ENCODE data around the gene ZBTB21. TPM values are rescaled to one million over a fixed set of nuclear protein-coding genes. Genes with fewer than 3 reads are reported as not detected.

Gene ZBTB21
- polyA plus RNA-seq, 1 of the 3 experiments (the other 2 are of a cell fraction) = 2.9 TPM

- TF ChIP-seq FOSL2 (IDR thresholded peaks at IDR 0.05; ENCODE audit: borderline replicate concordance, low read depth) (no peak), TEAD4 (IDR thresholded peaks at IDR 0.05; ENCODE audit: borderline replicate concordance, insufficient read depth) (no peak), GABPA (IDR thresholded peaks at IDR 0.05; ENCODE audit: low read depth) (no peak), IRF3 (IDR thresholded peaks at IDR 0.05; ENCODE audit: low read depth, low read length) (no peak)
These were observed 15.9 kb upstream of the ZBTB21 start (continued) for GRCh38 chr21:42026082-42026435.

GRCh38 chr21:42025376-42026081 lies 15.4 kb upstream of the ZBTB21 start:
- no peaks in the 10 kb centered on the region for H4K20me1 ChIP-seq (ENCODE audit: insufficient read depth)
- no peak overlapping the region for H2AFZ ChIP-seq (ENCODE audit: low read depth)
- ChIA-PET POLR2A (no interaction called here), CTCF (interaction anchor here (0.7 to 1.3 kb wide), 2 partner anchors 82 to 209 kb away, joined by 3 read pairs; no protein-coding TSS in a partner anchor)
- H3K36me3 ChIP-seq (replicated peaks in 1 of 2; ENCODE audit: control insufficient read depth in 1 of 2, insufficient read depth in 2 of 2, low read length in 1 of 2) = no peaks in the 10 kb centered on the region
- no peaks in the 10 kb centered on the region for H3F3A ChIP-seq (replicated peaks; ENCODE audit: insufficient read depth)
- no peaks in the 10 kb centered on the region for H3K79me2 ChIP-seq (ENCODE audit: insufficient read depth)
- no peak overlapping the region for H3K4me2 ChIP-seq
- no peak overlapping the region for H3K9ac ChIP-seq
- H3K4me3 ChIP-seq (ENCODE audit: low read depth in 2 of 2, low read length in 1 of 2) = no peak overlapping the region
- no peaks in the 10 kb centered on the region for H3K9me3 ChIP-seq
- H3K4me1 ChIP-seq (ENCODE audit: control insufficient read depth in 1 of 2, insufficient read depth in 2 of 2, low read depth in 1 of 2, low read length in 1 of 2) = no peaks in the 10 kb centered on the region; a peak in 1 of 4 replicates
- no peak for DNase-seq
- H3K9me2 ChIP-seq = no peaks in the 10 kb centered on the region
- no peak overlapping the region for H3K27ac ChIP-seq (ENCODE audit: low read depth in 2 of 2, low read length in 1 of 2)
- H3K27me3 ChIP-seq (ENCODE audit: insufficient read depth) = peaks cover 5% of the 10 kb centered on the region
- no peak for TF ChIP-seq PBX3 (IDR thresholded peaks at IDR 0.05)
- TF ChIP-seq ELF1 (IDR thresholded peaks at IDR 0.05) = no peak
- TF ChIP-seq JUND (IDR thresholded peaks at IDR 0.05) = no peak
- no peak for TF ChIP-seq NRF1 (IDR thresholded peaks at IDR 0.05; ENCODE audit: low read depth, low read length)
- TF ChIP-seq USF2 (IDR thresholded peaks at IDR 0.05; ENCODE audit: borderline replicate concordance, low read depth, low read length) = no peak
- no peak for TF ChIP-seq YY1 (IDR thresholded peaks at IDR 0.05; ENCODE audit: low read depth)
- no peak for TF ChIP-seq FOXM1 (IDR thresholded peaks at IDR 0.05; ENCODE audit: low read depth)
- TF ChIP-seq GABPA (IDR thresholded peaks at IDR 0.05; ENCODE audit: low read depth) = no peak
- no peak for TF ChIP-seq USF1 (IDR thresholded peaks at IDR 0.05; ENCODE audit: borderline replicate concordance, low read depth)
- no peak for TF ChIP-seq RAD21 (IDR thresholded peaks at IDR 0.05; ENCODE audit: low read length)
- 65% methylated on average over 12 of the region's 12 CpGs for WGBS (ENCODE audit: low lambda C conversion rate)
